Subcutaneous abdominal adipose tissue (tissue), 5 donors: ENCODE data around the gene UNC13A.

Experiments
- H3K27ac ChIP-seq: one replicate; pipeline ENCODE4 v1.7.0; 2013; ENCODE audit warnings: low read depth, mild to moderate bottlenecking, inconsistent platforms, low read length, moderate library complexity
- H3K27me3 ChIP-seq, 5 donors: one replicate each; pipeline ENCODE4 v1.7.0; 2013; ENCODE audit warnings: low read length in 5 of 5, inconsistent platforms in 1 of 5; ENCODE audit not compliant: control insufficient read depth in 5 of 5, insufficient read depth in 4 of 5
- H3K36me3 ChIP-seq, 5 donors: one replicate each; pipeline ENCODE4 v1.7.0; 2013; ENCODE audit warnings: low read length in 5 of 5; ENCODE audit not compliant: control insufficient read depth in 5 of 5, insufficient read depth in 5 of 5
- H3K4me1 ChIP-seq, 5 donors: one replicate each; pipeline ENCODE4 v1.7.0; 2013; ENCODE audit warnings: low read length in 5 of 5, mild to moderate bottlenecking in 3 of 5, moderate library complexity in 1 of 5; ENCODE audit not compliant: control insufficient read depth in 5 of 5, insufficient read depth in 5 of 5
- H3K4me3 ChIP-seq, 5 donors: one replicate each; pipeline ENCODE4 v1.7.0; 2013; ENCODE audit warnings: low read length in 5 of 5, low read depth in 1 of 5
- H3K9ac ChIP-seq, 5 donors: one replicate each; pipeline ENCODE4 v1.7.0; 2013; ENCODE audit warnings: low read length in 5 of 5, mild to moderate bottlenecking in 4 of 5, moderate library complexity in 3 of 5
- H3K9me3 ChIP-seq, 5 donors: one replicate each; pipeline ENCODE4 v1.7.0; 2013; ENCODE audit warnings: low read length in 5 of 5; ENCODE audit not compliant: control insufficient read depth in 5 of 5
- donor health status: healthy.
- donor health status: healthy.
- donor health status: healthy.
- donor health status: healthy.
- donor health status: healthy.

The UNC13A gene

GRCh38 chr19:17641846-17642245 lies 46.3 kb downstream of the UNC13A start:
- H3K9me3 ChIP-seq, result no peaks in the 10 kb centered on the region

GRCh38 chr19:17641181-17641580 lies 47.0 kb downstream of the UNC13A start:
- H3K36me3 ChIP-seq, result no peaks in the 10 kb centered on the region
- peaks cover 0 to 18% (median 15%) of the 10 kb centered on the region in 5 donors for H3K27me3 ChIP-seq
- no peaks in the 10 kb centered on the region for H3K9me3 ChIP-seq
- H3K4me1 ChIP-seq, result no peaks in the 10 kb centered on the region
- H3K9ac ChIP-seq, result no peak overlapping the region
- H3K27ac ChIP-seq, result no peak overlapping the region
- no peak overlapping the region for H3K4me3 ChIP-seq

More at GRCh38 chr19:17641846-17642245, 46.3 kb downstream of the UNC13A start:
- Histone ChIP-seq H3K36me3 (no peaks in the 10 kb centered on the region), H3K27me3 (peaks cover 0 to 23% (median 17%) of the 10 kb centered on the region in 5 donors), H3K4me1 (no peaks in the 10 kb centered on the region), H3K4me3 (no peak overlapping the region), H3K27ac (no peak overlapping the region), H3K9ac (no peak overlapping the region)

GRCh38 chr19:17633700-17634099 lies 54.5 kb downstream of the UNC13A start:
- Histone ChIP-seq H3K27me3 (no peaks in the 10 kb centered on the region), H3K36me3 (no peaks in the 10 kb centered on the region), H3K9me3 (no peaks in the 10 kb centered on the region), H3K9ac (no peak overlapping the region), H3K4me1 (no peaks in the 10 kb centered on the region), H3K4me3 (no peak overlapping the region), H3K27ac (no peak overlapping the region)

DNA sequence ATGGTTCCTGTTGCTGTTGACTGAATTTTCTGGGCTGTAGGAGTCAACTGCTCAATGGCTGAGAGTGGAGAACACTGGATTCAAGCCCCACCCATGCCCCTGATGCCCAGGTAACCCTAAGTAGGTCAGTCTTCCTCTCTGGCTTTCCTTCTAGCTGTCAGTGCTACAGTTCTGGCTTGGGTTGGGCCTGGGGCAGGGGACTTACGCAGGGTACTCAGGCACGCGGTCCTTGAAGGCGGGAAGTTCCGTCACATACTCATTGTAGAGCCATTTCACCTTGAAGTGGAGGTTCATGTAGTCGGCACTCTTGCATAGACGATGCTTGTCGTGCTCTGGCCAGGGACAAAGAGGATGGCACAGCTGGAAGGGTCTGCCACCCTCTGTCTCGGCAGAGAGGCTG lies 55.6 kb downstream of the UNC13A start:
- Histone ChIP-seq H3K9ac (no peak overlapping the region), H3K9me3 (no peaks in the 10 kb centered on the region), H3K27ac (no peak overlapping the region), H3K27me3 (peaks cover 0 to 2% (median 0%) of the 10 kb centered on the region in 5 donors), H3K4me3 (no peak overlapping the region), H3K4me1 (no peaks in the 10 kb centered on the region), H3K36me3 (no peaks in the 10 kb centered on the region)

GRCh38 chr19:17629760-17630159 lies 58.4 kb downstream of the UNC13A start:
- Histone ChIP-seq H3K27ac (no peak overlapping the region), H3K4me1 (no peaks in the 10 kb centered on the region), H3K4me3 (no peak overlapping the region)

DNA sequence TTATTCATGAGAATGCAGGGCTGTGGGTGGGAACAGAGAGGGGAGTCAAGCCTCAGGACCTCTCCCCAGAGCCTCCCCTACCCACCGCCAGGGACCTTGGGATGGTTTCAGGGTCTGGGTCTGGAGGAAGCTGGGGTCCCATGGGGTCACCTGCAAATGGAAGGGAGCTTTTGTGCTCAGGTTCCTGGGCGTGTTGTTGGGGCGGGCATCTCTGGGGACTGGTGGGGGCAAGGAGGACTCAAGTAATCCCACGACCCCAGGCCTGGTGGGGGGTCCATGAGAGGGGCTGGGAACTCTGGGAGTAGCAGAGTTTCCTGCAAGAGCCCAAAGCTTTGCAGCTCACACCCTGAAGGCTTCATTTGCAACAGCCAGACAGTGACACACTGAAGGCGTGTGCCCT lies 60.2 kb downstream of the UNC13A start:
- H3K4me1 ChIP-seq, result no peaks in the 10 kb centered on the region
- H3K27me3 ChIP-seq, result peaks cover 0 to 2% (median 0%) of the 10 kb centered on the region in 5 donors
- no peak overlapping the region for H3K4me3 ChIP-seq
- no peaks in the 10 kb centered on the region for H3K9me3 ChIP-seq
- H3K27ac ChIP-seq, result no peak overlapping the region
- no peak overlapping the region for H3K9ac ChIP-seq
- no peaks in the 10 kb centered on the region for H3K36me3 ChIP-seq

More at GRCh38 chr19:17629760-17630159, 58.4 kb downstream of the UNC13A start:
- Histone ChIP-seq H3K9me3 (no peaks in the 10 kb centered on the region), H3K9ac (no peak overlapping the region), H3K36me3 (no peaks in the 10 kb centered on the region), H3K27me3 (peaks cover 0 to 2% (median 0%) of the 10 kb centered on the region in 5 donors)

GRCh38 chr19:17627161-17627560 lies 61.0 kb downstream of the UNC13A start:
- Histone ChIP-seq H3K9ac (no peak overlapping the region), H3K36me3 (no peaks in the 10 kb centered on the region), H3K9me3 (peaks cover under 1 to 8% (median 2%) of the 10 kb centered on the region in 5 donors), H3K27me3 (peaks cover 0 to 2% (median 0%) of the 10 kb centered on the region in 5 donors), H3K4me3 (no peak overlapping the region), H3K4me1 (no peaks in the 10 kb centered on the region), H3K27ac (no peak overlapping the region)

GRCh38 chr19:17626456-17627015 lies 61.6 kb downstream of the UNC13A start:
- Histone ChIP-seq H3K27ac (no peak overlapping the region), H3K4me1 (no peaks in the 10 kb centered on the region), H3K27me3 (peaks cover 0 to 2% (median 0%) of the 10 kb centered on the region in 5 donors), H3K4me3 (no peak overlapping the region), H3K9me3 (peaks cover 6 to 14% (median 8%) of the 10 kb centered on the region in 5 donors), H3K9ac (no peak overlapping the region), H3K36me3 (no peaks in the 10 kb centered on the region)

- peaks cover 10 to 19% (median 14%) of the 10 kb centered on the region in 5 donors for H3K9me3 ChIP-seq
- no peaks in the 10 kb centered on the region for H3K36me3 ChIP-seq
- H3K4me3 ChIP-seq, result no peak overlapping the region
- no peak overlapping the region for H3K9ac ChIP-seq
- peaks cover 0 to 5% (median 0%) of the 10 kb centered on the region in 5 donors for H3K27me3 ChIP-seq
- no peak overlapping the region for H3K27ac ChIP-seq
- no peaks in the 10 kb centered on the region for H3K4me1 ChIP-seq
Measured at GRCh38 chr19:17625980-17626379, 62.2 kb downstream of the UNC13A start.

DNA sequence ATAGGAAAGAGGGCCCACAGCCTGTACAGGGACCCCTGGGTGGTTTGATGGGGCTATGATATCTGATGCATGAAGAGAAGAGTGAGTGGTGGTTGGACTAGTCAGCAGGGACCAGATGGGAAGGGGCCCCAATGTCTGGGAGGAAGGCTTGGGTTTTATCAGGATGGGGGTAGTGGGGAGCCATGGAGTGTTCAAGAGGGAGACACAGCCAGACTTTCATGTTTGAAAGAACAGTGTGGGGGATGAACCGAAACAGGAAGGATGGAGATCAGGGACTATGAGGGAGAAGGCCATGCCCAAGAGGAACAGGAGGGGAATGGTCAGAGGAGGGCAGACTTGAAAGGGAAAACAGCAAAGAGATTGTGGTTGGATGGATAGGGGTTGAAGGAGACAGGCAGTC lies 63.1 kb downstream of the UNC13A start:
- no peak overlapping the region for H3K4me3 ChIP-seq
- peaks cover 10 to 20% (median 15%) of the 10 kb centered on the region in 5 donors for H3K9me3 ChIP-seq
- H3K27me3 ChIP-seq, result peaks cover 0 to 5% (median 0%) of the 10 kb centered on the region in 5 donors
- no peak overlapping the region for H3K9ac ChIP-seq
- no peaks in the 10 kb centered on the region for H3K4me1 ChIP-seq
- no peak overlapping the region for H3K27ac ChIP-seq
- H3K36me3 ChIP-seq, result no peaks in the 10 kb centered on the region
